Measurements from ENCODE around the gene NINJ2.

NINJ2 gene

DNA sequence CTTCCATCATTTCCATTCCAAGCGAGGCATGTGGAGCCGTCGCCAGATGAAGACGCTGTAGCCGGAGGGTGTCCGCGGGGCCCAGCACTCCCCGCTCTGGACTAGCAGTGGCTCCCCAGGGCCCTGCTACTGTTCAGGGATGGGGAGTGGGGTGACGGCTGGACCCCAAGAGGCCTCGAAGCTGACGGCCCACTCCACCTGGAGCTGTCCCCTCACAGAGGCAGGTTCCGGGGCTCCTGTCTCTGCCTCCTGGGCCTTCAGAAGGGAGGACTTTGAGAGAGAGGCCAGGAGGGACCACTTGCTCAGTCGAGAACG is 101.9 kb downstream of the NINJ2 start:
- no peak overlapping the region for H3K27ac Mint-ChIP-seq
- peaks cover 22% of the 10 kb centered on the region for H3K36me3 Mint-ChIP-seq (ENCODE audit: low read depth)
- H3K27me3 Mint-ChIP-seq: no peaks in the 10 kb centered on the region
- no peaks in the 10 kb centered on the region for H3K9me3 Mint-ChIP-seq
- H3K4me1 Mint-ChIP-seq (ENCODE audit: low read depth): peaks cover 56% of the 10 kb centered on the region
- no peak for DNase-seq
- H3K4me3 Mint-ChIP-seq: no peak overlapping the region

DNA sequence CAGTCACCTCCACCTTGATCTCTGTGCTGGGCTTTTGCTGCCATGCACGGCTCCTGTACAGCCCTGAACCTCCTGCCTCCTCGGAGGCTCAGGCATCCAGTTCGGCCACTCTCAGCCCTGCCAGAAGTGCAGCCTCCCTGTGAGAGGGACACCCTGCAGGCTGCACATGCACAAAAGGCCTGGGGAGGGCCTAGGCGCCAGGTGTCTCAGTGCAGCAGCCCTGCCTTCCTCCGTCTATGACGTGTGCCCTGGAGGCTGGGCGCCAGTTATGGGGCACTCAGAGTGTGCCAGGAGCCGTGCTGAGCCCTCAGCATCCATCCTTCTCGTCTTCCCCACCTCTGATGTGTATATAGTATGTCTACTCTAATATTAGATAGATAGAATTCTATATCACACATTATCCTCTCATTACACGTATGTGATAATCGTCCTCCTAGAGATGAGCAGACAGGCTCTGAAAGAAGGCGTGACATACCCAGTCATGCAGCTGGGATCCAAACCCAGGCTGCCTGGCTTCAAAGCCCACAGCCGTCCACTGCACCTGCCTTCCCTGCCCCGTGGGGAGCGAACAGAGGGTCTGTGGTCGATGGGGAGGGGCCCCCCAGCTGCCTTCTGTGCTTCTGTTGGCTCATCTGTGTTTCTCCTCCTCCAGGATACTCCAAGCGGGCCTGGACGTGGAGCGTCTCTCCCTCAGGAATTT is 102.4 kb downstream of the NINJ2 start:
- Mint-ChIP-seq H3K4me1 (ENCODE audit: low read depth) (peaks cover 52% of the 10 kb centered on the region), H3K4me3 (no peak overlapping the region), H3K9me3 (no peaks in the 10 kb centered on the region), H3K27ac (no peak overlapping the region), H3K27me3 (no peaks in the 10 kb centered on the region), H3K36me3 (ENCODE audit: low read depth) (peaks cover 23% of the 10 kb centered on the region)
- DNase-seq: no peak

DNA sequence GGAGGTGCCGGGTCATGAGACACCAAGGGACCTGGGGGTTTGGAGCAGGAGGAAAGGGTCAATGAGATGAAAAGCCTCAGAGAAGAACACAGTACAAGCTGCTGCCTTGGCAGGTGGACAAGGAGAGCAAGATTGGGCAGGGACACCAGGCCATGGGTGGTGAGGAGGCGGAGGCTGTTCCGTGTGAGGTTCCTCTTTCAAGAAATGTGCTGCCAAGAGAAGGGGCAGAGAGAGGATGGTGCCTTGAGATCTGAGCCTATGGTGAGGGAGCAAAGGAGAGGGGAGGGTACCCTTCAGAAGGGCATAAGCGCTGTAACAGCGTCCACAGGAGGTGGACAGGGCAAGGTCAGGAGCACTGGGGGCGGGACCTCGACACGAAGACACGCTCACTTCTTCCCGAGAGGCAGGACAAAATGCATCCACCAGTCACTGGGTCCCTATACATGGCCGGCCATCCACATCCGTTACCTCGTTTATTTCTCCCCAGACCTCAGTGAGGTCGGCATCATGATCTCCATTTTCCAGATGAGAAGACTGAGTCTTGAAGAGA is 103.3 kb downstream of the NINJ2 start:
- Mint-ChIP-seq H3K4me1 (ENCODE audit: low read depth) (peaks cover 49% of the 10 kb centered on the region), H3K27ac (no peak overlapping the region)

DNA sequence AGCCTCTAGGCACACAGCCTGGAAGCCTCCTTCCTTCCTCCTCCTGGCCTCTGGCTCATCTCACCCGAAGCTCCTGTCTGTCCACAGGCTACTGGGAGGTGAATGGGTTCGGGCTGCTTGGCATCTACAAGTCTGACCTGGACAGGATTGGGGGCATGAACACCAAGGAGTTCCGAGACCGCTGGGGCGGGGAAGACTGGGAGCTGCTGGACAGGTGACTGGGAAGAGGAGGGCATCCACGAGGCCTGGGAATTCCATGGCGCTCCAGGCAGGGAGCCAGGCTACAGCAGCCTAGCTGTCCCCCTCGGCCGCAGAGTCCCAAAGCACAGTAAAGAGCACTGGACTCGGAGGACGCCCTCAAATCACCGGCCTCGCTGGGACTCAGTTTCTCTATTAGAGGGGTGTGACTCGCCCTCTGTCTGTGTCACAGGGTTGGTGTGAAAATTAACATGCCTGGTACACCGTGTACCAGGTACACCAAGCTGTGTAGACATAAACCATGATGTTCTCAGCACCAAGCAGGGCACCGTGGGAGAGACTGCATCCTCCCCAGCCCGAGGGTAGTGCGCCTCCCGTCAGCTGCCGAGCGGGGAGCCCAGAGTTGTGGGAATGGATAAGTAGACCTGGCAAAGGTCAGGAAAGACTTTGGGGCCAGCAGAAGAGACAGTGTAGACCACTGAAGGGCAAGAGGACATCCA is 103.9 kb downstream of the NINJ2 start:
- H3K4me3 Mint-ChIP-seq: no peak overlapping the region
- no peaks in the 10 kb centered on the region for H3K9me3 Mint-ChIP-seq
- peaks cover 23% of the 10 kb centered on the region for H3K36me3 Mint-ChIP-seq (ENCODE audit: low read depth)
- H3K4me1 Mint-ChIP-seq (ENCODE audit: low read depth): peaks cover 42% of the 10 kb centered on the region
- no peak overlapping the region for H3K27ac Mint-ChIP-seq
- no peaks in the 10 kb centered on the region for H3K27me3 Mint-ChIP-seq
- no peak for DNase-seq

More for the DNA sequence above, 103.3 kb downstream of the NINJ2 start:
- H3K9me3 Mint-ChIP-seq: no peaks in the 10 kb centered on the region
- H3K4me3 Mint-ChIP-seq: no peak overlapping the region
- no peak for DNase-seq
- peaks cover 23% of the 10 kb centered on the region for H3K36me3 Mint-ChIP-seq (ENCODE audit: low read depth)
- H3K27me3 Mint-ChIP-seq: no peaks in the 10 kb centered on the region

DNA sequence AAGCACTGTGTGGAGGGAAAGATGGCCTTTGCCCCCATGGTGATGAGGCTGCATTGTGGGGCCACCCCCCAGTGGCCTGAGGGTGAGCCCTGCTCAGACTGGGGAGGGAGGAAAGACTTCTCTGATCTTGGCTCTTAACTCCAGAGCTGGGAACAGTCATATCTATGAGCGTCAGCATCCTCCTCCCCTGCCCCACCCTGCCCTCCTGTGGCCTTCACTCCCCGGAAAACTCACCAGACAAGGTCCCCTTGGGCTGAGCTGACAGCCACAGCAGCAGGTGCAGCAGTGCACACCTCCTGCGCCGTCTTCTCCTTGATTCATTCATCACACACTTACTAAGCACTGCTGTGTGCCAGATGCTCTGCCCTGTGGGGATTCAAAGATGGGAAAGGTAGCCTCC is 104.7 kb downstream of the NINJ2 start:
- H3K4me3 Mint-ChIP-seq: no peak overlapping the region

DNA sequence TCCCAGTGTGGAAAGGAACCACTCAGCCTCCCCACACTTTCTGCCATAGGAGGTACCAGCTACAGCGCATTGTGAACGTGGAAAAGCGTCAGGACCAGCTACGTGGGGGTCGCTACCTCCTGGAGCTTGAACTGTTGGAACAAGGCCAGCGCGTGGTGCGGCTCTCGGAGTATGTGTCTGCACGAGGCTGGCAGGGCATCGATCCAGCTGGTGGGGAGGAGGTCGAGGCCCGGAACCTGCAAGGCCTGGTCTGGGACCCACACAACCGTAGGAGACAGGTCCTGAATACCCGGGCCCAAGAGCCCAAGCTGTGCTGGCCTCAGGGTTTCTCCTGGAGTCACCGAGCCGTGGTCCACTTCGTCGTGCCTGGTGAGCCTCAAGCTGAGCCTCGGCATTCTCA is 106.7 kb downstream of the NINJ2 start:
- Mint-ChIP-seq H3K4me1 (ENCODE audit: low read depth) (peaks cover 44% of the 10 kb centered on the region), H3K9me3 (no peaks in the 10 kb centered on the region), H3K27me3 (no peaks in the 10 kb centered on the region), H3K36me3 (ENCODE audit: low read depth) (peaks cover 33% of the 10 kb centered on the region), H3K27ac (no peak overlapping the region), H3K4me3 (no peak overlapping the region)
- no peak for DNase-seq

More for the DNA sequence above, 104.7 kb downstream of the NINJ2 start:
- H3K27me3 Mint-ChIP-seq: no peaks in the 10 kb centered on the region
- H3K4me1 Mint-ChIP-seq (ENCODE audit: low read depth): peaks cover 41% of the 10 kb centered on the region
- no peaks in the 10 kb centered on the region for H3K9me3 Mint-ChIP-seq
- H3K36me3 Mint-ChIP-seq (ENCODE audit: low read depth): peaks cover 29% of the 10 kb centered on the region
- no peak for DNase-seq
- H3K27ac Mint-ChIP-seq: no peak overlapping the region

DNA sequence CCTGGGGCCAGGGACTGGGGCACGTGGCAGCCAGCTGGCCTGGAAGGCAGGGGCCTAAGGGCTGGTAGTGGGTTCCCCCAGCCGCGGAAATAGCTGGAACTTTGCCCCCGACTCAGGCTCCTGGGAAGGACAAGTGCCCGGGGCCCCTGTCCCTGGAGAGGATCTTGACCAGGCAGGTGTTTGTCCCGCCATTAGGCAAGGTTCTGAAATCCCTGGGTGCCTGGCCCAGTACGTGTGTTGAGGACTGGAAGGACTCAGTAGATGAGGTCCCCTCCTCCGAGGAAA is 109.3 kb downstream of the NINJ2 start:
- no peaks in the 10 kb centered on the region for H3K27me3 Mint-ChIP-seq
- no peak for DNase-seq
- H3K4me3 Mint-ChIP-seq: peak overlapping the region; percentile 89
- H3K9me3 Mint-ChIP-seq: no peaks in the 10 kb centered on the region
- peak overlapping the region; percentile 93 for H3K27ac Mint-ChIP-seq
- H3K4me1 Mint-ChIP-seq (ENCODE audit: low read depth): peaks cover 37% of the 10 kb centered on the region
- H3K36me3 Mint-ChIP-seq (ENCODE audit: low read depth): peaks cover 23% of the 10 kb centered on the region

DNA sequence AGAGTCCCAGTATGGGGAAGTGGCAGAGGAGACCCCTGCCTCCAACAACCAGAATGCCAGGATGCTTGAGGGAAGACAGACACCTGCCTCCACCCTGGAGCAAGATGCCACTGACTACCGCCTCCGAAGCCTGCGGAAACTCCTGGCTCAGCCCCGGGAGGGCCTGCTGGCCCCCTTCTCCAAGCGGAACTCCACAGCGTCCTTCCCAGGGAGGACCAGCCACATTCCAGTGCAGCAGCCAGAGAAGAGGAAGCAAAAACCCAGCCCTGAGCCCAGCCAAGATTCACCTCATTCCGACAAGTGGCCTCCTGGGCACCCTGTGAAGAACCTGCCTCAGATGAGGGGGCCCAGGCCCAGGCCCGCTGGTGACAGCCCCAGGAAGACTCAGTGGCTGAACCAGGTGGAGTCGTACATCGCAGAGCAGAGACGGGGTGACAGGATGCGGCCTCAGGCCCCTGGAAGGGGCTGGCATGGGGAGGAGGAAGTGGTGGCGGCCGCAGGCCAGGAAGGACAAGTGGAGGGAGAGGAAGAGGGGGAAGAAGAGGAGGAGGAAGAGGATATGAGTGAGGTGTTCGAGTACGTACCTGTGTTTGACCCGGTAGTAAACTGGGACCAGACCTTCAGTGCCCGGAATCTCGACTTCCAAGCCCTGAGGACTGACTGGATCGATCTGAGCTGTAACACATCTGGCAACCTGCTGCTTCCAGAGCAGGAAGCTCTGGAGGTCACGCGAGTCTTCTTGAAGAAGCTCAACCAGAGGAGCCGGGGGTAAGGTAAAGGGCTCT is 109.8 kb downstream of the NINJ2 start:
- H3K9me3 Mint-ChIP-seq: no peaks in the 10 kb centered on the region
- H3K27ac Mint-ChIP-seq: peak overlapping the region; percentile 93
- peaks cover 38% of the 10 kb centered on the region for H3K4me1 Mint-ChIP-seq (ENCODE audit: low read depth)
- peaks cover 19% of the 10 kb centered on the region for H3K36me3 Mint-ChIP-seq (ENCODE audit: low read depth)
- H3K4me3 Mint-ChIP-seq: peak overlapping the region; percentile 89
- DNase-seq: peak; percentile 71
- no peaks in the 10 kb centered on the region for H3K27me3 Mint-ChIP-seq

DNA sequence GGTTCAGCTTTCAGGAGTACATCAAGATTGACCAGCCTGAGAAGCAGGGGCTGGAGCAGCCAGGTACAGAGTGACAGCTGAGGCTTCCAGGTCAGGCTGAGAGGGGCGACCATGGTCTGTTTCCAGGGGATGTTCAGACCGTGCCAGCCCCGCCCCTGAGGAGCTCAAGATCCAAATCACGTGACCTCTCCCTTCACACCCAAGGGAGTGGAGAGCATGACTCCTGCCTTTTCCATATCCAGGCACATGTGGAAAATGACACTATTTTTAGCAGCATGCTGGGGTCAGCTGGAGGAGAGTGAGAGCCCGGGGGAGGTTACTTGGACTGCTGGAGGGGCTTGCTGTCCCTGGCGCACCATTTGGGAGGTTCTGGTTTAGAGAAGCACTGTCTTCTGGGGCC is 110.8 kb downstream of the NINJ2 start:
- Mint-ChIP-seq H3K27ac (no peak overlapping the region), H3K27me3 (no peaks in the 10 kb centered on the region), H3K9me3 (no peaks in the 10 kb centered on the region), H3K36me3 (ENCODE audit: low read depth) (peaks cover 12% of the 10 kb centered on the region), H3K4me1 (ENCODE audit: low read depth) (peaks cover 38% of the 10 kb centered on the region), H3K4me3 (peak overlapping the region; percentile 89)
- no peak for DNase-seq

DNA sequence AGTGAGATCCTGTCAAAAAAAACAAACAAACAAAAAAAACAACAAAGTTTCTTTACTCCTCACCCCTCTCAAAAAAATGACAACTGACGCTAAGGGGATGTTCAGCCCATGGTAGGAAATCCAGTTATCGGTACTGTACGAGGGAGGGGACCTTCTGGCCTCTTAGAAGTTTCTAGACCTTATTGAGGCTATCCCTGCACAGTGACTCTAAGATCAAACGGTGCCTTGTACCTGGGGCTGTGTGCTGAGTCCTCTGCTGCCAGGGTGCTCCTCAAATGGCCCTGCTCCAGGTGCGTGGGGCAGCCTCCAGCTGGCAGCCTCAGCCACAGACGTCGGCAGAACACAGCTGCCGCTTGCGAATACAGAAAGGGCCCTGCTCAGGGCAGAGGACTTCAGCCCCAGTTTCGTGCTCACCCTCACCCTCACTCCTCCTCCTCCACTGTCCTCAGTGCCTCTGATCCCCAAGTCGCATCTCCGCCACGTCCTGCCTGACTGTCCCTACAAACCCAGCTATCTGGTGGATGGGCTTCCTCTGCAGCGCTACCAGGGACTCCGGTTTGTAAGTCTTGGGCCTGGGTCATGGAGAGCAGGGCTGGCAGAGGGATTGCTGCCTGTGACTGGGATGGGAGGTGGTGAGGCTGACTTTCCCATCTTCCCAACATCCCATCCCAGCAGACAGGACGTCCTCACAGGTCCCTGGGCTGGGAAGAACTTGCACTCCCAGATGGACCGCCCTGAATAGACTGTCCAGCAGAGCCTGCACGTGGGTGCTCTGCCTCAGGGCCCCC is 112.6 kb downstream of the NINJ2 start:
- H3K27me3 Mint-ChIP-seq: peaks cover 7% of the 10 kb centered on the region
- H3K9me3 Mint-ChIP-seq: no peaks in the 10 kb centered on the region
- H3K27ac Mint-ChIP-seq: no peak overlapping the region
- H3K4me1 Mint-ChIP-seq (ENCODE audit: low read depth): peaks cover 42% of the 10 kb centered on the region
- no peak for DNase-seq
- H3K4me3 Mint-ChIP-seq: no peak overlapping the region
- peaks cover 10% of the 10 kb centered on the region for H3K36me3 Mint-ChIP-seq (ENCODE audit: low read depth)

DNA sequence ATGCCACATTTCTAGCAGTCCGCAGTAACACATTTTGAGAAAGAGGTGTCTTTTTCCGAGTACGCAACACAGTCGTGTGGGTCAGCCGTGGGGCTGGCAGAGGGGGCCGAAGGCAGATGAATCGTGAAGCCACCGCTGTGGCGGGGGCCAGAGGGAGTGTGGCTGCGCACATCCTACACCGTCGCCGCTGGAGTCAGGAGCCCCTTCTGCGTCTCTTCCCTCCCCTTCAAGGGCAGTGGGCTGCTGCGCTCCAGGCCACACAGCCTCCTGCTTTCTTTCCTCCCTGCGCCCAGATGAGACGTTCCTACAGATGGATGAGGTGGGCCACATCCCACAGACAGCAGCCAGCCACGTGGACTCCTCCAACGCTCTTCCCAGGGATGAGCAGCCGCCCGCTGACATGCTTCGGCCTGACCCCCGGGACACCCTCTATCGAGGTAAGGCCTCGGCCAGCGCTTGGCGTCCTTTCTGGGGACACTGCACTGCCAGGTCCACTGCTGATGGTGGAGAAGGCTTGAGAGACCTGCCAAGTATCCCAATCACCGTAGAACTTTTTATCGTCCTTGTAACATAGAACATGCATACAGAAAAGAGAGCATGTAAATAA is 113.7 kb downstream of the NINJ2 start:
- peaks cover 37% of the 10 kb centered on the region for H3K4me1 Mint-ChIP-seq (ENCODE audit: low read depth)
- DNase-seq: no peak

DNA sequence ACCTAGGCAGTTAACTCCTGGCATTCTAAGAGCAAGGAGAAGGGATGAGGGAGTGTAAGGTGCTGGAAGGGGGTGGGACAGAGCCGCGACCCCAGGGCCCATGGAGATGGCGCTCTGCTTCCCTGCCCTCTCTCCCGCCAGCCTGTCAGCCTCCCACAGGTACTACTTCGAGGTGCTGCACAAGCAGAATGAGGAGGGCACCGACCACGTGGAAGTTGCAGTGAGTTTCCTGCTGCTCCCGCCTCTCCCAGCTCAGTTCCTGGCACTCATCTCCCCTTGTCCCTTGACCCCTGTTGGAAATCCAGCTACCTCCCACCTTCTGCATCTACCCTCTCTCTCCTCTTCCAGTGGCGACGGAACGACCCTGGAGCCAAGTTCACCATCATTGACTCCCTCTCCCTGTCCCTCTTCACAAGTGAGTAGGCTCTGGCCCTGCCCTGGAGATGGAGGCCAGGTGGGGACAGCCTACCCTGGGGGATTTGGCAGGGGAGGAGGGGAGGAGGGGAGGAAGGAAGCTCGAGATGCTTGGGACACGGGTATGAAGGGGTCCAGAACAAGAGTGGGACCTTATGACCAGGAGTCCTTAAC is 115.3 kb downstream of the NINJ2 start:
- Mint-ChIP-seq H3K4me3 (no peak overlapping the region), H3K9me3 (no peaks in the 10 kb centered on the region), H3K4me1 (ENCODE audit: low read depth) (peaks cover 25% of the 10 kb centered on the region), H3K36me3 (ENCODE audit: low read depth) (no peaks in the 10 kb centered on the region), H3K27ac (no peak overlapping the region), H3K27me3 (peaks cover 18% of the 10 kb centered on the region)
- no peak for DNase-seq

More for the DNA sequence above, 113.7 kb downstream of the NINJ2 start:
- Mint-ChIP-seq H3K27me3 (peaks cover 14% of the 10 kb centered on the region), H3K9me3 (no peaks in the 10 kb centered on the region), H3K4me3 (no peak overlapping the region), H3K36me3 (ENCODE audit: low read depth) (peaks cover 10% of the 10 kb centered on the region), H3K27ac (no peak overlapping the region)

DNA sequence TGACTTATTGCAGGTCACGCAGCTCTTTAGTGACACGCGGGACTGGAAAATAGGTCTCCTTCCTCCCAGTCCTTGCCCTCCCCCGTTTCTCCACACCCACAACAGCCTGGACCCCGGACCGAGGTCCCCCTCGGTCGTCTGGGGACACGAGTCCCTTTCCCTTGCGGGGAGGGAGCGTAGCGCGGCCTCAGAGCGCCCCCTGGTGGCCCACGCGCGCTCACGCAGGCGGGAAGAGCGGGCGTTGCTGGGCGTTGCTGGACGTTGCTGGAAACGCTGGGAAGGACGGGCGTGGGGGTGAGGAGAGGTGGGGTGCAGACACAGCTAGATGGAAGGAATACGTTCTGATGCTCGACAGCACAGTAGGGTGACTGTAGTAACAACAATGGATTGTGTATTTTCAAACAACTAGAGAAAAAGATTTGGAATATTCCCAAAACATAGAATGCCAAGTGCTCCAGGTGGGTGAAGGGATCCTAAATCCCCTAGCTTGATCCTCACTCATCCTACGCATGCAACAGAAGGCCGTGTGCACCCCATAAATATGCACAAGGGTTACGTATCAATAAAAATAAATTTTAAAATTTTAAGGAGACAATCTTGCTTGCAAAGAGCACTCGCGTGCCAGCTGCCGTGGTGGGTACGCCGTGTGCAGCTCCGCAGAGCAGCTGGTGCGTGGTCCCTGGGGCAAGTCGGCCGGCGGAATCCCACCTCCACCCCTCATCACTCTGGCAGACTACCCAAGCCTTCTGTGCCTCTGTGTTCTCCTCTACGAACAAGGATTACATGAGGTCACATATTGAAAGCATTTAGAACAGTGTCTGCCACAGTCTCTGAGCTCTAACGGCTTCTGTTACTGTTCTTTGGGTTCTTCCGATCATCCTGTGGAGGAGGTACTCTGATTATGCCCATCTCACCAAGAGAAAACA is 116.1 kb downstream of the NINJ2 start:
- Mint-ChIP-seq H3K4me3 (no peak overlapping the region), H3K4me1 (ENCODE audit: low read depth) (peaks cover 17% of the 10 kb centered on the region), H3K27me3 (peaks cover 18% of the 10 kb centered on the region), H3K27ac (no peak overlapping the region), H3K9me3 (no peaks in the 10 kb centered on the region), H3K36me3 (ENCODE audit: low read depth) (no peaks in the 10 kb centered on the region)
- DNase-seq: peak; percentile 83

Data from activated T-cell treated with anti-CD3 and anti-CD28 coated beads, Interleukin-2, amount 50 U/mL, for 24 hours (primary cell).